SK-N-SH treated with all-trans-retinoic acid at 6 μM for 48 hours (cell line): Measurements from ENCODE around the gene HHAT.

Experiments
- ATAC-seq: fragments of 200-7000 bp; cut with Tn5 transposase; 3 replicates; pipeline ENCODE4 v1.9.1; 2020; ENCODE audit warnings: mild to moderate bottlenecking, moderate library complexity
- ARNTL ChIP-seq: fragments of 450-650 bp; formaldehyde crosslinking; IDR thresholded peaks from 2 replicates; pipeline ENCODE4 v1.5.0; 2020; ENCODE audit warnings: low read depth, mild to moderate bottlenecking, moderate library complexity, borderline replicate concordance
- BACH2 ChIP-seq: fragments of 250-450 bp; sonication (Bioruptor Pico); IDR thresholded peaks from 2 replicates; pipeline ENCODE4 v1.9.0; 2021; ENCODE audit warnings: mild to moderate bottlenecking, borderline replicate concordance
- CSDC2 ChIP-seq: fragments of 250-450 bp; sonication (Bioruptor Pico); IDR thresholded peaks from 2 replicates; pipeline ENCODE4 v1.5.0; 2020; ENCODE audit warnings: mild to moderate bottlenecking, moderate library complexity
- ESRRG ChIP-seq: fragments of 250-450 bp; sonication (Bioruptor Pico); IDR thresholded peaks from 2 replicates; pipeline ENCODE4 v1.6.1; 2021; ENCODE audit warnings: mild to moderate bottlenecking
- GLIS3 ChIP-seq: fragments of 250-450 bp; sonication (Bioruptor Pico); IDR thresholded peaks from 2 replicates; pipeline ENCODE4 v1.5.0; 2020; ENCODE audit warnings: mild to moderate bottlenecking, moderate library complexity
- ISL1 ChIP-seq: fragments of 250-450 bp; sonication (Bioruptor Pico); IDR thresholded peaks from 2 replicates; pipeline ENCODE4 v2.1.2; 2022; ENCODE audit warnings: mild to moderate bottlenecking, moderate library complexity
- OSR1 ChIP-seq: fragments of 250-450 bp; sonication (Bioruptor Pico); IDR thresholded peaks from 2 replicates; pipeline ENCODE4 v1.8.0; 2022; ENCODE audit warnings: moderate library complexity, mild to moderate bottlenecking, inconsistent platforms
- PATZ1 ChIP-seq: fragments of 250-450 bp; sonication (Bioruptor Pico); IDR thresholded peaks from 2 replicates; pipeline ENCODE4 v1.8.0; 2020; ENCODE audit warnings: mild to moderate bottlenecking, moderate library complexity, borderline replicate concordance
- POU6F1 ChIP-seq: fragments of 250-450 bp; sonication (Bioruptor Pico); IDR thresholded peaks from 2 replicates; pipeline ENCODE4 v1.8.0; 2021; ENCODE audit warnings: low read depth, mild to moderate bottlenecking, moderate library complexity, borderline replicate concordance
- PPARA ChIP-seq: fragments of 250-450 bp; sonication (Bioruptor Pico); IDR thresholded peaks from 2 replicates; pipeline ENCODE4 v1.5.0; 2020; ENCODE audit warnings: mild to moderate bottlenecking, borderline replicate concordance
- RARB ChIP-seq: fragments of 250-450 bp; sonication (Bioruptor Pico); IDR thresholded peaks from 2 replicates; pipeline ENCODE4 v1.8.0; 2021; ENCODE audit warnings: mild to moderate bottlenecking, moderate library complexity
- SNAI2 ChIP-seq: fragments of 250-450 bp; sonication (Bioruptor Pico); IDR thresholded peaks from 2 replicates; pipeline ENCODE4 v1.5.0; 2020; ENCODE audit warnings: mild to moderate bottlenecking, moderate library complexity
- TCF4 ChIP-seq: fragments of 250-450 bp; sonication (Bioruptor Pico); IDR thresholded peaks from 2 replicates; pipeline ENCODE4 v1.8.0; 2021; ENCODE audit warnings: mild to moderate bottlenecking, moderate library complexity, borderline replicate concordance
- TOX ChIP-seq: fragments of 250-450 bp; sonication (Bioruptor Pico); IDR thresholded peaks from 2 replicates; pipeline ENCODE4 v1.8.0; 2021; ENCODE audit warnings: mild to moderate bottlenecking, moderate library complexity, borderline replicate concordance
- ZC3H10 ChIP-seq: fragments of 250-450 bp; sonication (Bioruptor Pico); IDR thresholded peaks from 2 replicates; pipeline ENCODE4 v1.5.1; 2021; ENCODE audit warnings: mild to moderate bottlenecking, moderate library complexity
- ZFP3 ChIP-seq: fragments of 250-450 bp; sonication (Bioruptor Pico); IDR thresholded peaks from 2 replicates; pipeline ENCODE4 v1.5.0; 2020; ENCODE audit warnings: mild to moderate bottlenecking, moderate library complexity
- ZFP30 ChIP-seq: fragments of 450-650 bp; formaldehyde crosslinking; IDR thresholded peaks from 2 replicates; pipeline ENCODE4 v1.5.0; 2022; ENCODE audit warnings: mild to moderate bottlenecking, moderate library complexity
- ZNF565 ChIP-seq: fragments of 450-650 bp; formaldehyde crosslinking; conservative IDR thresholded peaks from 2 replicates; pipeline ENCODE4 v1.5.0; 2020; ENCODE audit warnings: low read depth, mild to moderate bottlenecking, moderate library complexity
- ZNF70 ChIP-seq: fragments of 450-650 bp; formaldehyde crosslinking; IDR thresholded peaks from 2 replicates; pipeline ENCODE4 v1.5.0; 2020; ENCODE audit warnings: mild to moderate bottlenecking, moderate library complexity
- ZNF8 ChIP-seq: fragments of 450-650 bp; formaldehyde crosslinking; IDR thresholded peaks from 2 replicates; pipeline ENCODE4 v1.5.0; 2020; ENCODE audit warnings: mild to moderate bottlenecking, moderate library complexity
- TF ChIP-seq, protein P1 (sequence below): fragments of 250-450 bp; sonication (Bioruptor Pico); IDR thresholded peaks from 2 replicates; pipeline ENCODE4 v1.5.0; 2020; ENCODE audit warnings: mild to moderate bottlenecking, moderate library complexity
- TF ChIP-seq, protein P2 (sequence below): fragments of 250-450 bp; sonication (Bioruptor Pico); IDR thresholded peaks from 2 replicates; pipeline ENCODE4 v1.5.1; 2020; ENCODE audit warnings: low read depth, mild to moderate bottlenecking, moderate library complexity

Gene HHAT

DNA sequence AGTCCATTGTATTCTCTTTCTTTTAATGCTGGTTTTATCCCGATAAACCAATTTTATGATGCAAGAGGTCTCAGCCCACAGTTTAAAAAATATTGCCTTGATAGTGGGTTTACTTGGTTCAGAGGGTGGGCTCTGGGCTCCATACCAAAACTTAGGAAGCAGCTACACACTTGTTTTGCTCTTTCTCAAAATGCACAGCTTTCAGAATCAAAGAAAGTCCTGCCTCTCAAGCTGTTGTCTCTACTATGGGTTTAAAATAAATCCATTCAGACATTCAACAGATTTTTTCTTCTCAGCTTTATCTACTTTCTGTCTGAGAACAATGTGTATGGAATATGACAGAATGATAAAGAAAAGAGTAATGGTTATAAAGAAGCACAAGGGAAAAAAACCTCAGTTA lies 14.8 kb upstream of the HHAT start:
- TF ChIP-seq ZC3H10 (CRISPR knock-in tag) (no peak), ZNF70 (CRISPR knock-in tag) (no peak), TCF4 (CRISPR knock-in tag) (no peak)
- no peak for ATAC-seq

DNA sequence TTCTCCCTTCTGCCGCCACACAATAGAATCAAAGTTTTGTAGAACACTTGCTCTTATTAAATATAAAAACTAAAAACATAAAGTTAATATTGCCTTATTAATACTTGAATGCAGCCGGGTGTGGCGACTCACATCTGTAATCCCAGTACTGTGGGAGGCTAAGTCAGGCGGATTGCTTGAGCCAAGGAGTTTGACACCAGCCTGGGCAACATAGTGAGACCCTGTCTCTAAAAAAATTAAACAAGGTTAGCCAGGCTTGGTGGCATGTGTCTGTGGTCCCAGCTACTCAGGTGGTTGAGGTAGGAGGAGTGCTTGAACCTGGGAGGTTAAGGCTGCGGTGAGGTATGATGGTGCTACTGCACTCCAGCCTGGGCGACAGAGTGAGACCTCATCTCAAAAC lies 13.2 kb upstream of the HHAT start:
- TF ChIP-seq ZNF8 (no peak), OSR1 (CRISPR knock-in tag) (no peak), GLIS3 (CRISPR knock-in tag) (no peak), ZFP3 (CRISPR knock-in tag) (no peak), SNAI2 (CRISPR knock-in tag) (no peak), ESRRG (CRISPR knock-in tag) (no peak), PATZ1 (CRISPR knock-in tag) (no peak), ZC3H10 (CRISPR knock-in tag) (no peak), ARNTL (CRISPR knock-in tag) (no peak), ISL1 (CRISPR knock-in tag) (no peak), PPARA (no peak), ZNF70 (CRISPR knock-in tag) (no peak), POU6F1 (CRISPR knock-in tag) (no peak), RARB (CRISPR knock-in tag) (no peak), BACH2 (no peak), TCF4 (CRISPR knock-in tag) (no peak), ZFP30 (no peak), TOX (CRISPR knock-in tag) (no peak)
- TF ChIP-seq, protein P1, sequence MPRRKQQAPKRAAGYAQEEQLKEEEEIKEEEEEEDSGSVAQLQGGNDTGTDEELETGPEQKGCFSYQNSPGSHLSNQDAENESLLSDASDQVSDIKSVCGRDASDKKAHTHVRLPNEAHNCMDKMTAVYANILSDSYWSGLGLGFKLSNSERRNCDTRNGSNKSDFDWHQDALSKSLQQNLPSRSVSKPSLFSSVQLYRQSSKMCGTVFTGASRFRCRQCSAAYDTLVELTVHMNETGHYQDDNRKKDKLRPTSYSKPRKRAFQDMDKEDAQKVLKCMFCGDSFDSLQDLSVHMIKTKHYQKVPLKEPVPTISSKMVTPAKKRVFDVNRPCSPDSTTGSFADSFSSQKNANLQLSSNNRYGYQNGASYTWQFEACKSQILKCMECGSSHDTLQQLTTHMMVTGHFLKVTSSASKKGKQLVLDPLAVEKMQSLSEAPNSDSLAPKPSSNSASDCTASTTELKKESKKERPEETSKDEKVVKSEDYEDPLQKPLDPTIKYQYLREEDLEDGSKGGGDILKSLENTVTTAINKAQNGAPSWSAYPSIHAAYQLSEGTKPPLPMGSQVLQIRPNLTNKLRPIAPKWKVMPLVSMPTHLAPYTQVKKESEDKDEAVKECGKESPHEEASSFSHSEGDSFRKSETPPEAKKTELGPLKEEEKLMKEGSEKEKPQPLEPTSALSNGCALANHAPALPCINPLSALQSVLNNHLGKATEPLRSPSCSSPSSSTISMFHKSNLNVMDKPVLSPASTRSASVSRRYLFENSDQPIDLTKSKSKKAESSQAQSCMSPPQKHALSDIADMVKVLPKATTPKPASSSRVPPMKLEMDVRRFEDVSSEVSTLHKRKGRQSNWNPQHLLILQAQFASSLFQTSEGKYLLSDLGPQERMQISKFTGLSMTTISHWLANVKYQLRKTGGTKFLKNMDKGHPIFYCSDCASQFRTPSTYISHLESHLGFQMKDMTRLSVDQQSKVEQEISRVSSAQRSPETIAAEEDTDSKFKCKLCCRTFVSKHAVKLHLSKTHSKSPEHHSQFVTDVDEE (CRISPR knock-in tag) = no peak
- TF ChIP-seq, protein P2, sequence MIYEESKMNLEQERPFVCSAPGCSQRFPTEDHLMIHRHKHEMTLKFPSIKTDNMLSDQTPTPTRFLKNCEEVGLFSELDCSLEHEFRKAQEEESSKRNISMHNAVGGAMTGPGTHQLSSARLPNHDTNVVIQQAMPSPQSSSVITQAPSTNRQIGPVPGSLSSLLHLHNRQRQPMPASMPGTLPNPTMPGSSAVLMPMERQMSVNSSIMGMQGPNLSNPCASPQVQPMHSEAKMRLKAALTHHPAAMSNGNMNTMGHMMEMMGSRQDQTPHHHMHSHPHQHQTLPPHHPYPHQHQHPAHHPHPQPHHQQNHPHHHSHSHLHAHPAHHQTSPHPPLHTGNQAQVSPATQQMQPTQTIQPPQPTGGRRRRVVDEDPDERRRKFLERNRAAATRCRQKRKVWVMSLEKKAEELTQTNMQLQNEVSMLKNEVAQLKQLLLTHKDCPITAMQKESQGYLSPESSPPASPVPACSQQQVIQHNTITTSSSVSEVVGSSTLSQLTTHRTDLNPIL (CRISPR knock-in tag) = no peak
- no peak for ATAC-seq

- ATAC-seq = no peak
- TF ChIP-seq PPARA (no peak), ZNF70 (CRISPR knock-in tag) (no peak), ZNF565 (CRISPR knock-in tag) (no peak), ZC3H10 (CRISPR knock-in tag) (no peak), CSDC2 (CRISPR knock-in tag) (no peak), ISL1 (CRISPR knock-in tag) (no peak), PATZ1 (CRISPR knock-in tag) (no peak), ESRRG (CRISPR knock-in tag) (no peak), TOX (CRISPR knock-in tag) (no peak), ZNF8 (no peak), TCF4 (CRISPR knock-in tag) (no peak), OSR1 (CRISPR knock-in tag) (no peak), ARNTL (CRISPR knock-in tag) (no peak), SNAI2 (CRISPR knock-in tag) (no peak)
- TF ChIP-seq, protein P2 (CRISPR knock-in tag) = no peak
These were observed 7.6 kb upstream of the HHAT start for GRCh38 chr1:210321131-210321530.
